WTC11 (cell line): ENCODE results near the gene TPBGL. TPM values are rescaled to one million over a fixed set of nuclear protein-coding genes. Genes with fewer than 3 reads are reported as not detected.

ENCODE experiments used
- ATAC-seq: fragments of 200-7000 bp; cut with Tn5 transposase; 2 replicates; pipeline ENCODE4 v1.10.0; 2021; ENCODE audit warnings: mild to moderate bottlenecking, moderate library complexity
- CTCF ChIA-PET: fragments of 300-600 bp; sonication (Branson Sonifier 250); formaldehyde crosslinking; loops from one replicate; lab custom pipeline; 2021; ENCODE audit warnings: antibody characterized with exemption; lab: Charles Lee
- POLR2A ChIA-PET: fragments of 350-600 bp; sonication (Branson Sonifier 250); formaldehyde crosslinking; loops from one replicate; lab custom pipeline; 2021; ENCODE audit warnings: antibody characterized with exemption; lab: Charles Lee
- DNase-seq: peaks from one replicate; pipeline ENCODE4 v3.0.0; 2021; ENCODE audit warnings: low spot score
- H3K27ac Mint-ChIP-seq: 2 replicates; pipeline ENCODE4 v1.8.0; 2021; ENCODE audit warnings: mixed read lengths
- H3K27me3 Mint-ChIP-seq: 2 replicates; pipeline ENCODE4 v1.8.0; 2021; ENCODE audit warnings: low read depth, mild to moderate bottlenecking, moderate library complexity, mixed read lengths
- H3K36me3 Mint-ChIP-seq: 2 replicates; pipeline ENCODE4 v1.8.0; 2021; ENCODE audit warnings: mixed read lengths
- H3K4me1 Mint-ChIP-seq: 2 replicates; pipeline ENCODE4 v1.8.0; 2022; ENCODE audit warnings: mixed read lengths
- H3K4me3 Mint-ChIP-seq: 2 replicates; pipeline ENCODE4 v1.8.0; 2021; ENCODE audit warnings: mild to moderate bottlenecking, moderate library complexity, mixed read lengths
- H3K9me3 Mint-ChIP-seq: 2 replicates; pipeline ENCODE4 v1.8.0; 2021; ENCODE audit warnings: mixed read lengths
- CREB1 ChIP-seq: sonication (generic); formaldehyde crosslinking; IDR thresholded peaks from 2 replicates; pipeline ENCODE4 v1.8.0; 2023; ENCODE audit warnings: mild to moderate bottlenecking, missing genetic modification reagents
- ERG ChIP-seq: fragments of 250-450 bp; sonication (Bioruptor Pico); IDR thresholded peaks from 2 replicates; pipeline ENCODE4 v1.8.0; 2021; ENCODE audit warnings: mild to moderate bottlenecking
- GRHL2 ChIP-seq: fragments of 250-450 bp; sonication (Bioruptor Pico); IDR thresholded peaks from 2 replicates; pipeline ENCODE4 v1.8.0; 2022; ENCODE audit warnings: mild to moderate bottlenecking, moderate library complexity; ENCODE audit not compliant: insufficient replicate concordance, severe bottlenecking
- MXD4 ChIP-seq: fragments of 250-450 bp; sonication (Bioruptor Pico); IDR thresholded peaks from 2 replicates; pipeline ENCODE4 v1.8.0; 2021; ENCODE audit warnings: mild to moderate bottlenecking, moderate library complexity, borderline replicate concordance
- MYBL2 ChIP-seq: sonication (generic); formaldehyde crosslinking; IDR thresholded peaks from 2 replicates; pipeline ENCODE4 v1.8.1; 2023; ENCODE audit warnings: mild to moderate bottlenecking, moderate library complexity, missing genetic modification reagents
- NFE2L1 ChIP-seq: sonication (generic); formaldehyde crosslinking; IDR thresholded peaks from 2 replicates; pipeline ENCODE4 v1.8.1; 2023; ENCODE audit warnings: missing genetic modification reagents
- NR1H2 ChIP-seq: sonication (generic); formaldehyde crosslinking; IDR thresholded peaks from 2 replicates; pipeline ENCODE4 v1.9.0; 2021; ENCODE audit warnings: mild to moderate bottlenecking, moderate library complexity, missing genetic modification reagents
- RORB ChIP-seq: fragments of 250-450 bp; sonication (Bioruptor Pico); IDR thresholded peaks from 2 replicates; pipeline ENCODE4 v1.9.0; 2021; ENCODE audit warnings: mild to moderate bottlenecking
- TEAD1 ChIP-seq: sonication (generic); formaldehyde crosslinking; IDR thresholded peaks from 2 replicates; pipeline ENCODE4 v1.8.0; 2022; ENCODE audit warnings: mild to moderate bottlenecking, missing genetic modification reagents
- ZNF263 ChIP-seq: sonication (generic); formaldehyde crosslinking; IDR thresholded peaks from 2 replicates; pipeline ENCODE4 v1.8.1; 2022; ENCODE audit warnings: low read depth, mild to moderate bottlenecking, moderate library complexity, missing genetic modification reagents
- ZNF281 ChIP-seq: sonication (generic); formaldehyde crosslinking; IDR thresholded peaks from 2 replicates; pipeline ENCODE4 v1.8.0; 2023; ENCODE audit warnings: mild to moderate bottlenecking, missing genetic modification reagents
- total RNA-seq: library from RNA; stranded (reverse); gene quantifications from 3 replicates; pipeline ENCODE4 v1.2.3, GENCODE V29; 2021
- TF ChIP-seq, protein P1 (sequence below): sonication (generic); formaldehyde crosslinking; IDR thresholded peaks from 2 replicates; pipeline ENCODE4 v1.8.0; 2022; ENCODE audit warnings: mild to moderate bottlenecking, missing genetic modification reagents
- TF ChIP-seq, protein P2 (sequence below): sonication (generic); formaldehyde crosslinking; IDR thresholded peaks from 2 replicates; pipeline ENCODE4 v1.8.0; 2022; ENCODE audit warnings: mild to moderate bottlenecking, missing genetic modification reagents
- TF ChIP-seq, protein P3 (sequence below): sonication (generic); formaldehyde crosslinking; IDR thresholded peaks from 2 replicates; pipeline ENCODE4 v1.8.1; 2023; ENCODE audit warnings: mild to moderate bottlenecking, missing genetic modification reagents
- TF ChIP-seq, protein P4 (sequence below): sonication (generic); formaldehyde crosslinking; IDR thresholded peaks from 2 replicates; pipeline ENCODE4 v1.8.1; 2023; ENCODE audit warnings: mild to moderate bottlenecking, missing genetic modification reagents, moderate library complexity

Gene TPBGL
- total RNA-seq, 1 experiment from 2014 or later = 0.37 TPM

DNA sequence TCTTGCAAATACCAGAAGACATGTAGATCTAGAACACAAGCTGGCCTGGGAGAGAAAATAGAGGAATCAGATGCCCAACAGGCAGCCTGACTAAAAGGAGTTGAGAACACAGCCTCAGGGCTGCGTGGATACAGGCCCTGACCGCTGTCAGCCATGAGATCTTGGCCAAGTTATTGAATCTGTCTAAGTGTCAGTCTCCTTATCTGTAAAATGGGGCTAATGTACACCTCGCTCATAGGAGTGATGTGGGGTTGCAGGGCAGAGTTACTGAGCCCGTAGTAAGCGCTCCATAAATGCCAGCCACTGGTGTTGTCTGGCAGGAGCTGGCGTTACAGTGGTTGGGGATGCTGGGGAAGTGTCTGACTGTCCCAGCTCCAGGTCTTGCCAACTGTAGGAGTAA is 38.4 kb upstream of the TPBGL start (continued):
- TF ChIP-seq ZNF281 (CRISPR knock-in tag) (no peak), TEAD1 (CRISPR knock-in tag) (no peak), ZNF263 (CRISPR knock-in tag) (no peak)
- TF ChIP-seq, protein P1, sequence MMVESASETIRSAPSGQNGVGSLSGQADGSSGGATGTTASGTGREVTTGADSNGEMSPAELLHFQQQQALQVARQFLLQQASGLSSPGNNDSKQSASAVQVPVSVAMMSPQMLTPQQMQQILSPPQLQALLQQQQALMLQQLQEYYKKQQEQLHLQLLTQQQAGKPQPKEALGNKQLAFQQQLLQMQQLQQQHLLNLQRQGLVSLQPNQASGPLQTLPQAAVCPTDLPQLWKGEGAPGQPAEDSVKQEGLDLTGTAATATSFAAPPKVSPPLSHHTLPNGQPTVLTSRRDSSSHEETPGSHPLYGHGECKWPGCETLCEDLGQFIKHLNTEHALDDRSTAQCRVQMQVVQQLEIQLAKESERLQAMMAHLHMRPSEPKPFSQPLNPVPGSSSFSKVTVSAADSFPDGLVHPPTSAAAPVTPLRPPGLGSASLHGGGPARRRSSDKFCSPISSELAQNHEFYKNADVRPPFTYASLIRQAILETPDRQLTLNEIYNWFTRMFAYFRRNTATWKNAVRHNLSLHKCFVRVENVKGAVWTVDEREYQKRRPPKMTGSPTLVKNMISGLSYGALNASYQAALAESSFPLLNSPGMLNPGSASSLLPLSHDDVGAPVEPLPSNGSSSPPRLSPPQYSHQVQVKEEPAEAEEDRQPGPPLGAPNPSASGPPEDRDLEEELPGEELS (CRISPR knock-in tag) = no peak
- TF ChIP-seq, protein P2, sequence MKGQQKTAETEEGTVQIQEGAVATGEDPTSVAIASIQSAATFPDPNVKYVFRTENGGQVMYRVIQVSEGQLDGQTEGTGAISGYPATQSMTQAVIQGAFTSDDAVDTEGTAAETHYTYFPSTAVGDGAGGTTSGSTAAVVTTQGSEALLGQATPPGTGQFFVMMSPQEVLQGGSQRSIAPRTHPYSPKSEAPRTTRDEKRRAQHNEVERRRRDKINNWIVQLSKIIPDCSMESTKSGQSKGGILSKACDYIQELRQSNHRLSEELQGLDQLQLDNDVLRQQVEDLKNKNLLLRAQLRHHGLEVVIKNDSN (CRISPR knock-in tag) = no peak
- TF ChIP-seq, all 79 proteins: peak for 0

- Mint-ChIP-seq H3K27me3 (no peaks in the 10 kb centered on the region; the same call in 1 of the 2 replicates), H3K9me3 (no peaks in the 10 kb centered on the region), H3K4me3 (no peak overlapping the region), H3K36me3 (no peaks in the 10 kb centered on the region), H3K4me1 (peaks cover 31% of the 10 kb centered on the region), H3K27ac (no peak overlapping the region)
- ChIA-PET CTCF (interaction anchor here (0.7 to 11.6 kb wide), 13 partner anchors 10 to 273 kb away, joined by 3 to 590 read pairs (median 7); partner anchors contain the start of gene TPBGL), POLR2A (no interaction called here)
- ATAC-seq (no peak), DNase-seq (no peak)
- no peak for TF ChIP-seq NFE2L1 (CRISPR knock-in tag)
- TF ChIP-seq, protein P3, sequence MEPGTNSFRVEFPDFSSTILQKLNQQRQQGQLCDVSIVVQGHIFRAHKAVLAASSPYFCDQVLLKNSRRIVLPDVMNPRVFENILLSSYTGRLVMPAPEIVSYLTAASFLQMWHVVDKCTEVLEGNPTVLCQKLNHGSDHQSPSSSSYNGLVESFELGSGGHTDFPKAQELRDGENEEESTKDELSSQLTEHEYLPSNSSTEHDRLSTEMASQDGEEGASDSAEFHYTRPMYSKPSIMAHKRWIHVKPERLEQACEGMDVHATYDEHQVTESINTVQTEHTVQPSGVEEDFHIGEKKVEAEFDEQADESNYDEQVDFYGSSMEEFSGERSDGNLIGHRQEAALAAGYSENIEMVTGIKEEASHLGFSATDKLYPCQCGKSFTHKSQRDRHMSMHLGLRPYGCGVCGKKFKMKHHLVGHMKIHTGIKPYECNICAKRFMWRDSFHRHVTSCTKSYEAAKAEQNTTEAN (CRISPR knock-in tag) = no peak
- TF ChIP-seq, protein P4, sequence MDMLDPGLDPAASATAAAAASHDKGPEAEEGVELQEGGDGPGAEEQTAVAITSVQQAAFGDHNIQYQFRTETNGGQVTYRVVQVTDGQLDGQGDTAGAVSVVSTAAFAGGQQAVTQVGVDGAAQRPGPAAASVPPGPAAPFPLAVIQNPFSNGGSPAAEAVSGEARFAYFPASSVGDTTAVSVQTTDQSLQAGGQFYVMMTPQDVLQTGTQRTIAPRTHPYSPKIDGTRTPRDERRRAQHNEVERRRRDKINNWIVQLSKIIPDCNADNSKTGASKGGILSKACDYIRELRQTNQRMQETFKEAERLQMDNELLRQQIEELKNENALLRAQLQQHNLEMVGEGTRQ (CRISPR knock-in tag) = no peak
- TF ChIP-seq MXD4 (CRISPR knock-in tag) = no peak
- TF ChIP-seq NR1H2 (CRISPR knock-in tag) = no peak
- TF ChIP-seq GRHL2 = no peak
- no peak for TF ChIP-seq MYBL2 (CRISPR knock-in tag)
- TF ChIP-seq RORB = no peak
These were observed 37.4 kb upstream of the TPBGL start for GRCh38 chr11:75203138-75203537.

DNA sequence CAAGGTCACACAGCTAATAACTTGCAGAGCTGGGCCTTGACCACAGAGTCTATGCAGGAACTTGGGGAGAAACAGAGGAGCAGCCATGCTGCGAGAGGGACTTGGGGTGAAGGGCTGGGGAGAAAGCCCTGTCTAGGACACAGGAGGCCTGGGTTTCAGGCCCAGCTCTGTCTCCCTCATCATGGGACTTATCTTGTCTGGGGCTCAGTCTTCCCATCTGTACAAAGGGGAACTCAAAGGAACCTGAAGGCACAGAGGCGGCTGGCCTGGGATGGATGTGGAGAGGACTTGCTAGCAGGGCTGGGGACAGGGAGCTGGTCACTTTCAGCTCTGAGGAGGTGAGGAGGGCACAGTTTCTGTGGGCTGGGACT is 36.9 kb upstream of the TPBGL start:
- ChIA-PET POLR2A (no interaction called here), CTCF (interaction anchor here (0.6 to 11.6 kb wide), 14 partner anchors 11 to 181 kb away, joined by 3 to 590 read pairs (median 12); partner anchors contain the start of gene TPBGL)
- DNase-seq = no peak
- Mint-ChIP-seq H3K4me1 (peaks cover 31% of the 10 kb centered on the region), H3K27me3 (no peaks in the 10 kb centered on the region; the same call in 1 of the 2 replicates), H3K4me3 (no peak overlapping the region), H3K9me3 (no peaks in the 10 kb centered on the region), H3K27ac (no peak overlapping the region), H3K36me3 (no peaks in the 10 kb centered on the region)
- no peak for ATAC-seq
- TF ChIP-seq CREB1 (CRISPR knock-in tag) (no peak), ERG (no peak), ZNF281 (CRISPR knock-in tag) (no peak)
